NOMO-1 treated with DMSO at 0.1 percent for 48 hours (cell line): ENCODE results near the gene ETS2.
A peak's percentile ranks its signal among the peaks of the same experiment; 100 is the strongest.

Experiments used
- DNase-seq: peaks from one replicate; lab custom pipeline; 2025; ENCODE audit not compliant: unreplicated experiment; lab: John Stamatoyannopoulos, UW

The ETS2 gene

DNA sequence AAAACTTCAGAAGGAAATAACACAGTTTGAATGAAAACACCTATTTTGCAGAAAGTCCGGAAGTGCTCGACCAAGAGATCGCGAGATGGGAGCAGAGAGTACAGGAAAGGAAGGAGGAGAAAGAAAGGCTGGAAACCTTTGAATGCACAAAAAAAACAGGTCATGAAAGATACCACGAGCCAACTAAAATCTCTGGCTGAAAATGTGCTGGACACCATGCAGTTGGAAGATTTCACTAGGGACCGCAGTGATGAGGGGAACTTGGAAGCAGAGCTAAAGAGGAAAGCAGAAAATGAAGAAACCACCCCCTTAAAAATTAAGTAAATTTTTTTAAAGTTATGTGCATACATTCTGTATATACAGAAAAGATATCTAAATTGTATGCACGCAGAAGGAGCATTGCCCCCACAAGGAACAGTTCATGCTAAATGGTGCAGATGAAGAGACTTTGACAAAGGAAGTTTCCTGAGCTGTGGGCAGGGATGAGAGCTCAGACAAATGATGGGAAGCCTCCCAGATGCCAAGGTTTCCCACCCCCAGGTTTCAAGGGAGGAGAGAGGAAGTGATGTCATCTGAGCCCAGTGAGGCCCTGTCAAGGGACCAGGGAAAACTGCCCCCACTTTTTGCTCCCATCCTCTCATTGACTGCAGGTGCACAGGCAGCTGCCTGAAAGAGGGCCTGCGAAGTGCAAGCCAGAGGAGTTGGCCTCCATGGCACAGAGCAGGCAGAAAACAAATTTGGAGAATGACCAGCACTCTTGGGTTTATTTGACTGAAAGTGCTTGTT, 52.5 kb downstream of the ETS2 start:
- DNase-seq, result no peak

DNA sequence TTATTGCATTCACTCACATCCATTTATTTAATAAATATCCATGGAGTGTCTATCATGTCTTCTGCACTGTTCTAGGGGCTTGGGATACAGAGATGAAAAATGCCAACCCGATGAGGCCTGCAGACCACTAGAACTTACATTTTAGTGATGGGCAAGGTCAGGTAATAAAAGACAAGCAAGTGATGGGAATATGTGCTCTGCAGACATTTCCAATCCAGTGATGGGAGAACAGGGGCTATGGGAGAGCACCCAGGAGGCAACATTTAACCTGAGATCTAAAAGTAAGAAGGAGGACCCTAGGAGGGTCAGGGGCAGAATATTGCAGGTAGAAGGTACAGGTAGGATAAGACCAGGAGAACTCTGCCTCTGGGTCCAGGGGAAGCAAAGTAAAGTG, 53.1 kb downstream of the ETS2 start:
- DNase-seq, result no peak

DNA sequence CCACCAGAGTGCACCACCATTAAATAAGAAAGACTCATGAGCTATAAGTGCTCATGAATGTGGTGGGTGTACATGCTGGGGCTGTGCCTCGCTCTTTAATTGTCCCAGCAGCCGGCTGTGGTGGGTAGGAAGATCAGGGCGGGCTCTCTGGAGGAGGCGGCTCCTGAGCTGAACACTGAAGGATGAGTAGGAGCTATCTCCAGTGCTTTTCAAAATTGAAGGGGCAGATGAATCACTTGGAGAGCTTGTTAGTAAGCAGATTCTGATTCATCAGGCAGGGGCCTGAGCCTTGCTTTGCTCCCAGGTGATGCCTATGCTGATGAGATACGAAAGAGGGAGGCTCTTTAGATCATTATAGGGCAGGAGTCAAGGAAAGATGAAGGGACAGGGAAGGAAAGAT, 54.1 kb downstream of the ETS2 start:
- DNase-seq, result no peak

DNA sequence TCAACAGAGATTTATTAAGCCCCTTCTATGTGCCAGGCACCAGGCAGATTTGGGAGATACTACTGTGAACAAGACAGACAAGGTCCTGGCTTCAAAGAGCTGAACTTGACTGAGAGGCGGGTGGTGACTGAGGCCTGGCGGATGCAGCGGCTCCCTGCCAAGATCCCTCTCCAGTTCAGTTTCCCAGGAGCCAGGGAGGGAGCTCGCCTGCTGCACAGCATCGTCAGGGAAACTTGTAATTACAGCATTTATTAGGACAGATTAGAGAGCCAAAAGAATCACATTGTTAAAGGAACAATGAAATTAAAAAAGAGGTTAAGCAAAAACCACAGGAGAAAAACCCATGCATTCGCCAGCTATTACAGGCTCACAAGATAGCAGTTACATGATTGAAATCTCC, 55.3 kb downstream of the ETS2 start:
- DNase-seq, result no peak

DNA sequence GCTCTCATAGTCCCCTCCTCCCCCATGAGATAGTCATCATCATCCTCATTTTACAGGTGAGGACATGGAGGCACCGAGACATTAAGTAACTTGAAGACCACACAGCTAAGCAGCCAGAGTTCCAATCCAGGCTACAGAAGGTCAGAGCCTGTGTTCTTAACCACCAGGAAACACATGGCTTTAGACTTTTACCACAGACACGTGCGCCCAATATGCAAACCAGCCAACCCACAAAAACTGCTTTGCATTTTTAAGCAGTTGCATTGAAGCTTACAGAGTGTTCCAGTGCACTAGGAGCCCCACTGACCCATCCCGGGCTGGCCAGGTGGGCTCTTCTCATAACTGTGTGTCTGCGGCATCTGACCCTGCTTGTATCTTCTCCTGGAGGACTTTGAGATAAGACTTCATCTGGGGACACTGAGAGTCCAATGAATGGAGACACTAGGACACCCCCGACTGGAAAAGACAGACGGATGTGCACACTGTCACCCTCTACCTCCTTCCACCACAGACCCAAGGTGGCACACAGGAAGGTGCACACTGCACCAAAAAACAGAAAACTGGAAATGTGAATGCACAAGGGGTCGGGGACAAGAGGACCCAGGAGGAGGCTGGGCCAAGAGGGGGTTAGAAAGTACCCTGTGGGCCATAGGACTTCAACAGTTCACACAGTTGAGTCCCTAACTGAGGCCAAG, 56.4 kb downstream of the ETS2 start:
- peak; percentile 71 for DNase-seq

DNA sequence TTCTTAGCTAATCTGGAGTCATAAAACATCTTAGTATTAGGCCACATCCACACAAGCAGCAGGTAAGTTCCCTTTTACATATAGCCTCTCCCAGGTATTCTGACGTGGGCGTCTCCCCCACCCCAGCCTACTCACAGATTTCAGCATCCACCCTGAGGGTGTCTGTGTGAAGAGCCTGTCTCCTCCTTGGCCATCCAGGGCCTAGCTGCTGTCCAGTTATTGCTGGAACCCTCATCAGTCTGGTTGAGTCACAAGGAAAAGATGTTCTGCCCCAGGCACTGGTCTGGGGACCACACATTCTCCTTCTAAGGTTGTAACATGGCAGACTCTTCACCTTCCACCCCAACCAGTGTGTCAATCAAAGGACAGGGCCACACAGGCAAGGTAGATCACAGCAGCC, 57.6 kb downstream of the ETS2 start:
- no peak for DNase-seq

DNA sequence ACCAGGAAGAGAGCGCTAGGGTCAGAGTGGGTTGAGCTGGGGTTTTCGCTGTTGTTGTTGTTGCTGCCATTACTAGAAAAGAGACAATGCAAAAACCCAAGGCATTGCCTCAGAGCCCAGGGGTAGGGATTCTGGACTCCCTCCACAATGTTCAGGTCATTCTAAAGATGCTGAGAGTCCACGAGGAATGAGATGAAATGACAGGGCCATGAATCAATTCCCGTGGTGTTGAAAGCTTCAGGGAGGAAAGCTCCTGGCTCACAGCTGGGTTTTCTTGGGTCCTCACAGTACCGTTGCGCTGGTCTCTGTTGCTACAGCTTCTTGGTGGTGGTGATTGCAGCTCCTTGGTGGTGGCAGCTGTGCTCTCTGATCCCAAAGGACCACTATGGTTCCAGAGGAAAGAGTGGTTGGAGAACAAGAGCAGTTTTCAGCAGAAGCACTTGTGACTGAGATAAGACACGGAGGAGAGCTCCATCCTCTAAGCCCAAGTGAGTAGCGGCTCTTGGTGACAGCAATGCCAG, 58.2 kb downstream of the ETS2 start:
- no peak for DNase-seq

DNA sequence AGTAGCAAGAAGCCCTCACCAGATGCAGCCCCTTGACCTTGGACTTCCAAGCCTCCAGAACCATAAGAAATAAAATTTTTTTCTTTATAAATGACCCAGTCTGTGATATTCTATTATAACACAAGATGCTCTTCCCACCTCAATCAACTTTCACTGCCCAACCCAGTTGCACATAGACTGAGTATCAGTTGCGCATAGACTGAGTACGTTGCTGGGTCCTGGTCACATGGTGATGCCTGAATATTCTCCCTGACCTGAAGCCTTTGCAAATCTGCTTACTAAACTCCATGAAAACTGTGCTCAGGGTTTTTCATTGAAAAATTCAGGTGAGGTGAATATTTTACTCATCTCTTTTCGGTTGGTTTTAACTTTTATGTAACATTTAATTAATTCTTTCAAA, 59.2 kb downstream of the ETS2 start:
- no peak for DNase-seq

DNA sequence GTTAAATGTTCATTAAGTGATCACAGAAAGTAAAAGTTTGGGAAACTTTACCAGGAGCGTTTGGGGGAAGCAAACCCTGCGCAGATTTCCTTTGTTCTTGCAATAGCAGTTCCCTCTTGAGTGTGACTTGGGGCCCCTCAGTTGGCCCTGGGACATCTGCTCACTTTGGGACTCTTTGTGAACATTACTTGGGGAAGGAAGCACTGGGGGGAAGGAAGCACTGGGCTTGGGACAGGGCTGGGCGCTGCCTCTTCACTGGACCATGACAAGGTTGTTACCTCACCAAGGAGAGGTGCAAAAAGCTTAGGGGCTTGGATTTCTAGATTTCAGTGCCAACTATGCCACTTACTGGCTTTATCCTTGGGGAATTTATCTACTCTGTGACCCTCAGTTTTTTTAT, 63.5 kb downstream of the ETS2 start:
- DNase-seq, result peak; percentile 4

DNA sequence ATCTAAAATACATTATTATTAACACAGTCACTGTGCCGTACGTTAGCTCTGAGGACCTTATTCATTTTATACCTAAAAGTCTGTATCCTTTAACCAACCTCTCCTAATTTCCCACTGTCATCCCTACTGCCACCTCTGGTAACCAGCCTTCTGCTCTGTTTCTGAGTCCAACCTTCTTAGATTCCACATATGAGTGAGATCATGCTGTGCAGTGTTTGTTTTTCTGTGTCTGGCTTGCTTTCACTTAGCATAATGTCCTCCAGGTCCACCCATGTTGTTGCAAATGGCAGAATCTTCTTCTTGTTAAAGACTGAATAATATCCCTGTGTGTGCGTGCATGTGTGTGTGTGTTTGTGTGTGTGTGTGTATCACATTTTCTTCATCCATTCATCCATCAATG, 64.2 kb downstream of the ETS2 start:
- no peak for DNase-seq
